ENCODE measurements around the gene ARHGAP23.

DNA sequence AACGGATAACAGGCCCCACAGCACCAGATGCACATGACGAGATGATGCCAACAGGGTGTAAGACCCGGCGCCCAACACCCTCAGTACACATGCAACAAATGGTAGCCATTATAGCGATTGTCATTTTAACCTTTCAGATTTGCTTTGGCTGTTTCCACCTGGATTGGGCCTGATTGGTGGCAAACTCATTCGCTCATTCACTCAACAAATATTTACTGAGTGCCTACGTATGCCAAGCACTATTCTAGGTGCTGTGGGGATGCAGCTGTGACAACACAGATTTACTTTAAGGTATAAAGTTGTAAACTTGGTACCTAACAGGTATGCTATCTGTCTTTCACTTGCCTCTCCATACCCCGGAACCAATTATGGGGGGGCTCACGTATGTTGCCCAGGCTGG is 110.6 kb downstream of the ARHGAP23 start:
- TF ChIP-seq, protein P1, sequence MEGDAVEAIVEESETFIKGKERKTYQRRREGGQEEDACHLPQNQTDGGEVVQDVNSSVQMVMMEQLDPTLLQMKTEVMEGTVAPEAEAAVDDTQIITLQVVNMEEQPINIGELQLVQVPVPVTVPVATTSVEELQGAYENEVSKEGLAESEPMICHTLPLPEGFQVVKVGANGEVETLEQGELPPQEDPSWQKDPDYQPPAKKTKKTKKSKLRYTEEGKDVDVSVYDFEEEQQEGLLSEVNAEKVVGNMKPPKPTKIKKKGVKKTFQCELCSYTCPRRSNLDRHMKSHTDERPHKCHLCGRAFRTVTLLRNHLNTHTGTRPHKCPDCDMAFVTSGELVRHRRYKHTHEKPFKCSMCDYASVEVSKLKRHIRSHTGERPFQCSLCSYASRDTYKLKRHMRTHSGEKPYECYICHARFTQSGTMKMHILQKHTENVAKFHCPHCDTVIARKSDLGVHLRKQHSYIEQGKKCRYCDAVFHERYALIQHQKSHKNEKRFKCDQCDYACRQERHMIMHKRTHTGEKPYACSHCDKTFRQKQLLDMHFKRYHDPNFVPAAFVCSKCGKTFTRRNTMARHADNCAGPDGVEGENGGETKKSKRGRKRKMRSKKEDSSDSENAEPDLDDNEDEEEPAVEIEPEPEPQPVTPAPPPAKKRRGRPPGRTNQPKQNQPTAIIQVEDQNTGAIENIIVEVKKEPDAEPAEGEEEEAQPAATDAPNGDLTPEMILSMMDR (IDR thresholded peaks at IDR 0.05 in 2 of 3, conservative IDR thresholded peaks at IDR 0.05 in 1 of 3; ENCODE audit: control insufficient read depth in 2 of 3, extremely low read depth in 1 of 3, insufficient read depth in 1 of 3, low read depth in 3 of 3, low read length in 3 of 3), result no peak
- TF ChIP-seq RFX5 (IDR thresholded peaks at IDR 0.05; ENCODE audit: low read depth, low read length) (no peak), POLR2AphosphoS5 (IDR thresholded peaks at IDR 0.05; ENCODE audit: low read length) (no peak), POLR2A (IDR thresholded peaks at IDR 0.05; ENCODE audit: low read depth, low read length) (no peak), MTA2 (IDR thresholded peaks at IDR 0.05; ENCODE audit: low read depth) (no peak), EZH2 (IDR thresholded peaks at IDR 0.05; ENCODE audit: borderline replicate concordance, control insufficient read depth, low read depth, low read length) (no peak), SP1 (IDR thresholded peaks at IDR 0.05; ENCODE audit: low read depth, low read length) (no peak)
- TF ChIP-seq, protein P2, sequence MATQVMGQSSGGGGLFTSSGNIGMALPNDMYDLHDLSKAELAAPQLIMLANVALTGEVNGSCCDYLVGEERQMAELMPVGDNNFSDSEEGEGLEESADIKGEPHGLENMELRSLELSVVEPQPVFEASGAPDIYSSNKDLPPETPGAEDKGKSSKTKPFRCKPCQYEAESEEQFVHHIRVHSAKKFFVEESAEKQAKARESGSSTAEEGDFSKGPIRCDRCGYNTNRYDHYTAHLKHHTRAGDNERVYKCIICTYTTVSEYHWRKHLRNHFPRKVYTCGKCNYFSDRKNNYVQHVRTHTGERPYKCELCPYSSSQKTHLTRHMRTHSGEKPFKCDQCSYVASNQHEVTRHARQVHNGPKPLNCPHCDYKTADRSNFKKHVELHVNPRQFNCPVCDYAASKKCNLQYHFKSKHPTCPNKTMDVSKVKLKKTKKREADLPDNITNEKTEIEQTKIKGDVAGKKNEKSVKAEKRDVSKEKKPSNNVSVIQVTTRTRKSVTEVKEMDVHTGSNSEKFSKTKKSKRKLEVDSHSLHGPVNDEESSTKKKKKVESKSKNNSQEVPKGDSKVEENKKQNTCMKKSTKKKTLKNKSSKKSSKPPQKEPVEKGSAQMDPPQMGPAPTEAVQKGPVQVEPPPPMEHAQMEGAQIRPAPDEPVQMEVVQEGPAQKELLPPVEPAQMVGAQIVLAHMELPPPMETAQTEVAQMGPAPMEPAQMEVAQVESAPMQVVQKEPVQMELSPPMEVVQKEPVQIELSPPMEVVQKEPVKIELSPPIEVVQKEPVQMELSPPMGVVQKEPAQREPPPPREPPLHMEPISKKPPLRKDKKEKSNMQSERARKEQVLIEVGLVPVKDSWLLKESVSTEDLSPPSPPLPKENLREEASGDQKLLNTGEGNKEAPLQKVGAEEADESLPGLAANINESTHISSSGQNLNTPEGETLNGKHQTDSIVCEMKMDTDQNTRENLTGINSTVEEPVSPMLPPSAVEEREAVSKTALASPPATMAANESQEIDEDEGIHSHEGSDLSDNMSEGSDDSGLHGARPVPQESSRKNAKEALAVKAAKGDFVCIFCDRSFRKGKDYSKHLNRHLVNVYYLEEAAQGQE (IDR thresholded peaks at IDR 0.05; ENCODE audit: low read depth, low read length), result no peak
